ENCODE measurements around the gene ASAP2.

- TF ChIP-seq CTCF (IDR thresholded peaks at IDR 0.05) (no peak), POLR2AphosphoS5 (IDR thresholded peaks at IDR 0.05) (no peak)
Observed at GRCh38 chr2:9288681-9289338, 82.2 kb downstream of the ASAP2 start.

Measured in transverse colon (tissue), 4 donors.